ENCODE measurements around the gene OSBPL1A. TPM values are rescaled to one million over a fixed set of nuclear protein-coding genes. Genes with fewer than 3 reads are reported as not detected.

OSBPL1A gene
- total and polyA plus RNA-seq, 5 donors from 2014 or later: 0.40 to 5.8 (median 2.0) TPM

GRCh38 chr18:24189007-24189528, 208.6 kb downstream of the OSBPL1A start:
- no peak for DNase-seq
- Histone ChIP-seq H3K36me3 (ENCODE audit: control insufficient read depth, insufficient read depth, low read length) (no peaks in the 10 kb centered on the region), H3K27me3 (ENCODE audit: control insufficient read depth, insufficient read depth, low read length) (peaks cover 8% of the 10 kb centered on the region), H3K4me1 (ENCODE audit: control insufficient read depth, insufficient read depth, low read length, poor library complexity, severe bottlenecking) (no peaks in the 10 kb centered on the region), H3K9me3 (ENCODE audit: control insufficient read depth in 2 of 2, low read length in 2 of 2) (no peaks in the 10 kb centered on the region), H3K4me3 (ENCODE audit: low read depth, low read length) (no peak overlapping the region), H3K27ac (ENCODE audit: insufficient read depth, low read length, poor library complexity, severe bottlenecking) (no peak overlapping the region)
- Mint-ChIP-seq H3K36me3 (no peaks in the 10 kb centered on the region), H3K9me3 (peaks cover 0 to 2% (median 0%) of the 10 kb centered on the region in 7 donors), H3K27ac (no peak overlapping the region), H3K27me3 (peaks cover 42% of the 10 kb centered on the region), H3K4me3 (no peak overlapping the region), H3K4me1 (no peaks in the 10 kb centered on the region)
- ATAC-seq (ENCODE audit: low read depth in 2 of 2): no peak

DNA sequence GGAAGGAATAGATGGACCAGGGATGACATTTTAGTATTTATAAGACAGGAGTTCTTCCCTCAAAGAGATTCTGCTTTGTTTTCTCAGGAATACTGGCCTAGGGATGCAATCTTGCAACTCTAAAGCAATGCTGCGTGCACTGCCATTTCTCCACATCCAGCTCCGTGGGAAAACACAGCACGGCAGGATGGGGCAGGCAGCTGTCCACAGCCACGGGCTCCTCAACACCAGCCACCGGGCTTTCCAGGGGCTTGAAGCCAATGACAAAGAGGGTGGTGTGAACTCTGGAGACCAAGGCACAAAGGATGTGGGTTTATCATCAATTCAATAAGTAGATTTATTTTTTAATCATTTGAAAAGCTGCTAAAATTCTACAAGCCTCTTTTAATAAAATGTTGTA, 209.5 kb downstream of the OSBPL1A start:
- Histone ChIP-seq H3K27me3 (ENCODE audit: control insufficient read depth, insufficient read depth, low read length) (peaks cover 8% of the 10 kb centered on the region), H3K4me3 (ENCODE audit: low read depth, low read length) (no peak overlapping the region), H3K27ac (ENCODE audit: insufficient read depth, low read length, poor library complexity, severe bottlenecking) (no peak overlapping the region), H3K4me1 (ENCODE audit: control insufficient read depth, insufficient read depth, low read length, poor library complexity, severe bottlenecking) (no peaks in the 10 kb centered on the region), H3K36me3 (ENCODE audit: control insufficient read depth, insufficient read depth, low read length) (no peaks in the 10 kb centered on the region), H3K9me3 (ENCODE audit: control insufficient read depth in 2 of 2, low read length in 2 of 2) (no peaks in the 10 kb centered on the region)
- no peak overlapping the region for H3K4me3 Mint-ChIP-seq
- no peaks in the 10 kb centered on the region for H3K36me3 Mint-ChIP-seq
- DNase-seq (no peak), ATAC-seq (ENCODE audit: low read depth in 2 of 2) (no peak)
- no peak overlapping the region for H3K27ac Mint-ChIP-seq
- H3K9me3 Mint-ChIP-seq: peaks cover 0 to 2% (median 0%) of the 10 kb centered on the region in 7 donors
- peaks cover 35% of the 10 kb centered on the region for H3K27me3 Mint-ChIP-seq
- no peaks in the 10 kb centered on the region for H3K4me1 Mint-ChIP-seq

DNA sequence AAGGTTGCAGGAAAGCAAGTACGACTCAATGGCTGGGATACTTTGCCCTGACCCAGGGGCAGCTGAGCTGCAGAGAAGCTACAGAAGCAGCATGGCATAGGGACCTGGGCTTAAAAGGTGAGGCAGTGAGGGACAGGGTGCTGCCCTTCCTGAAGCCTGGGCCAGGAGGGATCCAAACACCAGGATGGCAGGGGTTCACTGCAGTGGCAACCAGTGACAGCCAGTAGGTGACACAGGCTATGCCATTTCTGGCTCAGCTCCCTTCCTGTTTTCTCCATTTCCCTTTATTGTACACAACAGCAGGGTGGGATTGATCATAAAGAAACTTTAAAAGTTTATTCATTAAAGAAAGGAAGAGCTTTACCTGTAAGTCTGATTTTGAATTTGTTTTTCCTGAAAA, 209.9 kb downstream of the OSBPL1A start:
- Mint-ChIP-seq H3K36me3 (no peaks in the 10 kb centered on the region), H3K4me3 (no peak overlapping the region), H3K4me1 (no peaks in the 10 kb centered on the region), H3K27me3 (peaks cover 35% of the 10 kb centered on the region), H3K27ac (no peak overlapping the region), H3K9me3 (peaks cover 0 to 2% (median 0%) of the 10 kb centered on the region in 7 donors)
- Histone ChIP-seq H3K27me3 (ENCODE audit: control insufficient read depth, insufficient read depth, low read length) (peaks cover 8% of the 10 kb centered on the region), H3K9me3 (ENCODE audit: control insufficient read depth in 2 of 2, low read length in 2 of 2) (no peaks in the 10 kb centered on the region), H3K36me3 (ENCODE audit: control insufficient read depth, insufficient read depth, low read length) (no peaks in the 10 kb centered on the region), H3K4me3 (ENCODE audit: low read depth, low read length) (no peak overlapping the region), H3K4me1 (ENCODE audit: control insufficient read depth, insufficient read depth, low read length, poor library complexity, severe bottlenecking) (no peaks in the 10 kb centered on the region), H3K27ac (ENCODE audit: insufficient read depth, low read length, poor library complexity, severe bottlenecking) (no peak overlapping the region)
- DNase-seq (no peak), ATAC-seq (ENCODE audit: low read depth in 2 of 2) (no peak)

- no peak overlapping the region for H3K27ac ChIP-seq (ENCODE audit: insufficient read depth, low read length, poor library complexity, severe bottlenecking)
- DNase-seq: no peak
- no peaks in the 10 kb centered on the region for H3K36me3 ChIP-seq (ENCODE audit: control insufficient read depth, insufficient read depth, low read length)
- no peak overlapping the region for H3K4me3 ChIP-seq (ENCODE audit: low read depth, low read length)
- Mint-ChIP-seq H3K9me3 (peaks cover 0 to 2% (median 0%) of the 10 kb centered on the region in 7 donors), H3K27ac (no peak overlapping the region), H3K36me3 (no peaks in the 10 kb centered on the region), H3K4me1 (no peaks in the 10 kb centered on the region), H3K27me3 (peaks cover 29% of the 10 kb centered on the region), H3K4me3 (no peak overlapping the region)
- H3K9me3 ChIP-seq (ENCODE audit: control insufficient read depth in 2 of 2, low read length in 2 of 2): no peaks in the 10 kb centered on the region
- H3K4me1 ChIP-seq (ENCODE audit: control insufficient read depth, insufficient read depth, low read length, poor library complexity, severe bottlenecking): no peaks in the 10 kb centered on the region
- peaks cover 8% of the 10 kb centered on the region for H3K27me3 ChIP-seq (ENCODE audit: control insufficient read depth, insufficient read depth, low read length)
- ATAC-seq (ENCODE audit: low read depth in 2 of 2): no peak
Measured at GRCh38 chr18:24187049-24187448, 210.6 kb downstream of the OSBPL1A start.

DNA sequence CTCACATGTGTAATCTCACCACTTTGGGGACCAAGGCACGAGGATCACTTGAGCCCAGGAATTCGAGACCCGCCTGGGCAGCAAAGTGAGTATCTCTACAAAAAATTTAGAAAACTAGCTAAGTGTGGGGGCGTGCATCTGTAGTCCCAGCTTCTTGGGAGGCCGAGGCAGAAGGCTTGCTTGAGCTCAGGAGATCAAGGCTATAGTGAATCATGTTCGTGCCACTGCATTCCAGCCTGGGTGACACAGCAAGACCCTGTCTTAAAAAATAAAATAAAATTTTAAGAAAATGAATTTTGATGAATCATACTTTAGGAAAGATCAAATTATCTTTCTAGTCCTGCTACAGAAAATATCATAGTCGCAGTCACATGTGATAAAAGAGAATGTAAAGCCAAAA, 211.8 kb downstream of the OSBPL1A start:
- ATAC-seq (ENCODE audit: low read depth in 2 of 2) (no peak), DNase-seq (no peak)
- Histone ChIP-seq H3K4me3 (ENCODE audit: low read depth, low read length) (no peak overlapping the region), H3K27me3 (ENCODE audit: control insufficient read depth, insufficient read depth, low read length) (peaks cover 8% of the 10 kb centered on the region), H3K4me1 (ENCODE audit: control insufficient read depth, insufficient read depth, low read length, poor library complexity, severe bottlenecking) (no peaks in the 10 kb centered on the region), H3K36me3 (ENCODE audit: control insufficient read depth, insufficient read depth, low read length) (no peaks in the 10 kb centered on the region), H3K9me3 (ENCODE audit: control insufficient read depth in 2 of 2, low read length in 2 of 2) (no peaks in the 10 kb centered on the region), H3K27ac (ENCODE audit: insufficient read depth, low read length, poor library complexity, severe bottlenecking) (no peak overlapping the region)
- peaks cover 0 to 2% (median 0%) of the 10 kb centered on the region in 7 donors for H3K9me3 Mint-ChIP-seq
- H3K27me3 Mint-ChIP-seq: peaks cover 30% of the 10 kb centered on the region
- no peak overlapping the region for H3K27ac Mint-ChIP-seq
- H3K36me3 Mint-ChIP-seq: no peaks in the 10 kb centered on the region
- H3K4me1 Mint-ChIP-seq: no peaks in the 10 kb centered on the region
- H3K4me3 Mint-ChIP-seq: no peak overlapping the region

DNA sequence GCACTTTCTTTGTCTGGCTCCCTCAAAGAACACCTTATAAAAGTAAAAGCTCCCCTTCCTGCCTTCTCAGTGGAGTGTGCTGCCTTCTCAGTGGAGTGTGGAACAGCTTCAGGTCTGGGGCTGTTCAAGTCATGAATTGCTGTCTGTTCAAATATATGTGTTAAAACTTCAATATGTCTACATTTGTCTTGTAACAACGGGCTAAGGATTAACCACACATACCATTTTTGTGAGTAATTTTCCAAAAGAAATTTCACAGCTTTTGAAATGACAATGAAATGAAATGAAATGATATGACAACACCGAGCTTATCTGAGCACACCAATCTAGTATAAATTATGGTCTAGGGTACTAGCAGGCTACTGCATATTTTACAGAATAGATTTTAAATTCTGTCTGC, 215.8 kb downstream of the OSBPL1A start:
- Mint-ChIP-seq H3K4me1 (peaks cover 0 to 2% (median 0%) of the 10 kb centered on the region in 4 donors), H3K27me3 (peaks cover 16% of the 10 kb centered on the region), H3K27ac (no peak overlapping the region), H3K9me3 (peaks cover 0 to 2% (median 0%) of the 10 kb centered on the region in 7 donors), H3K4me3 (no peak overlapping the region), H3K36me3 (no peaks in the 10 kb centered on the region)
- Histone ChIP-seq H3K4me1 (ENCODE audit: control insufficient read depth, insufficient read depth, low read length, poor library complexity, severe bottlenecking) (no peaks in the 10 kb centered on the region), H3K9me3 (ENCODE audit: control insufficient read depth in 2 of 2, low read length in 2 of 2) (no peaks in the 10 kb centered on the region), H3K36me3 (ENCODE audit: control insufficient read depth, insufficient read depth, low read length) (no peaks in the 10 kb centered on the region), H3K4me3 (ENCODE audit: low read depth, low read length) (no peak overlapping the region), H3K27me3 (ENCODE audit: control insufficient read depth, insufficient read depth, low read length) (peaks cover 3% of the 10 kb centered on the region), H3K27ac (ENCODE audit: insufficient read depth, low read length, poor library complexity, severe bottlenecking) (no peak overlapping the region)
- ATAC-seq (ENCODE audit: low read depth in 2 of 2): no peak
- no peak for DNase-seq

DNA sequence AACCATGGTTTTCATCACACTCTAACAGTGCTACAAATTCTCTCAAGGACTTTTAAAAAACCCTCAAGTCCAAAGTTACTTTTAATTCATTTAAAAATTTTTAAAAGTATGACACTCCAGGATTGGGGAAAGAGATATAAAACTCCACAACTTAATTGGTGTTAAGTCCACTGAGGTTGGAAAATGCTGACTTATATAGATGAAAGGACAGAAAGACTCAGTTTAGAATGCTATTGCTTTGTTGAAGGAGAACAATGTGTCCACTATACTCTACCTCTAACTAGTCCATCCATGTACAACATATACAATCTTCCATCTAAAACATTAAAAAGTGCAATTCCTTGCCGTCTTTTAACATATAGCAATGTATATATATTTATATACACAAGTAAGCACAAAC, 217.6 kb downstream of the OSBPL1A start:
- H3K4me1 ChIP-seq (ENCODE audit: control insufficient read depth, insufficient read depth, low read length, poor library complexity, severe bottlenecking): no peaks in the 10 kb centered on the region
- no peaks in the 10 kb centered on the region for H3K36me3 Mint-ChIP-seq
- H3K27ac ChIP-seq (ENCODE audit: insufficient read depth, low read length, poor library complexity, severe bottlenecking): no peak overlapping the region
- H3K4me3 Mint-ChIP-seq: no peak overlapping the region
- H3K36me3 ChIP-seq (ENCODE audit: control insufficient read depth, insufficient read depth, low read length): no peaks in the 10 kb centered on the region
- peaks cover 0 to 3% (median 0%) of the 10 kb centered on the region in 4 donors for H3K4me1 Mint-ChIP-seq
- H3K27me3 Mint-ChIP-seq: peaks cover 13% of the 10 kb centered on the region
- no peak overlapping the region for H3K27ac Mint-ChIP-seq
- H3K9me3 ChIP-seq (ENCODE audit: control insufficient read depth in 2 of 2, low read length in 2 of 2): no peaks in the 10 kb centered on the region
- peaks cover 7% of the 10 kb centered on the region for H3K27me3 ChIP-seq (ENCODE audit: control insufficient read depth, insufficient read depth, low read length)
- no peak overlapping the region for H3K4me3 ChIP-seq (ENCODE audit: low read depth, low read length)
- DNase-seq: no peak
- no peak for ATAC-seq (ENCODE audit: low read depth in 2 of 2)
- peaks cover 0 to 2% (median 0%) of the 10 kb centered on the region in 7 donors for H3K9me3 Mint-ChIP-seq

GRCh38 chr18:24177499-24178133, 220.0 kb downstream of the OSBPL1A start:
- no peaks in the 10 kb centered on the region for H3K9me3 ChIP-seq (ENCODE audit: control insufficient read depth in 2 of 2, low read length in 2 of 2)
- Mint-ChIP-seq H3K27ac (no peak overlapping the region), H3K27me3 (peaks cover 18% of the 10 kb centered on the region), H3K36me3 (no peaks in the 10 kb centered on the region), H3K4me1 (peaks cover 0 to 3% (median 0%) of the 10 kb centered on the region in 4 donors), H3K9me3 (no peaks in the 10 kb centered on the region), H3K4me3 (no peak overlapping the region)
- no peaks in the 10 kb centered on the region for H3K4me1 ChIP-seq (ENCODE audit: control insufficient read depth, insufficient read depth, low read length, poor library complexity, severe bottlenecking)
- H3K27ac ChIP-seq (ENCODE audit: insufficient read depth, low read length, poor library complexity, severe bottlenecking): no peak overlapping the region
- H3K4me3 ChIP-seq (ENCODE audit: low read depth, low read length): no peak overlapping the region
- H3K36me3 ChIP-seq (ENCODE audit: control insufficient read depth, insufficient read depth, low read length): no peaks in the 10 kb centered on the region
- ATAC-seq (ENCODE audit: low read depth in 2 of 2) (no peak), DNase-seq (no peak)
- peaks cover 6% of the 10 kb centered on the region for H3K27me3 ChIP-seq (ENCODE audit: control insufficient read depth, insufficient read depth, low read length)

All from CD4-positive, CD25-positive, alpha-beta regulatory T cell (primary cell).